ENCODE data around the gene CHAF1B.
A peak's percentile ranks its signal among the peaks of the same experiment; 100 is the strongest.
"Not testable (repeated sequence)": the region's sequence is repeated elsewhere in the genome, so short reads cannot be mapped to it uniquely, and the experiment has no call there.

CHAF1B gene

DNA sequence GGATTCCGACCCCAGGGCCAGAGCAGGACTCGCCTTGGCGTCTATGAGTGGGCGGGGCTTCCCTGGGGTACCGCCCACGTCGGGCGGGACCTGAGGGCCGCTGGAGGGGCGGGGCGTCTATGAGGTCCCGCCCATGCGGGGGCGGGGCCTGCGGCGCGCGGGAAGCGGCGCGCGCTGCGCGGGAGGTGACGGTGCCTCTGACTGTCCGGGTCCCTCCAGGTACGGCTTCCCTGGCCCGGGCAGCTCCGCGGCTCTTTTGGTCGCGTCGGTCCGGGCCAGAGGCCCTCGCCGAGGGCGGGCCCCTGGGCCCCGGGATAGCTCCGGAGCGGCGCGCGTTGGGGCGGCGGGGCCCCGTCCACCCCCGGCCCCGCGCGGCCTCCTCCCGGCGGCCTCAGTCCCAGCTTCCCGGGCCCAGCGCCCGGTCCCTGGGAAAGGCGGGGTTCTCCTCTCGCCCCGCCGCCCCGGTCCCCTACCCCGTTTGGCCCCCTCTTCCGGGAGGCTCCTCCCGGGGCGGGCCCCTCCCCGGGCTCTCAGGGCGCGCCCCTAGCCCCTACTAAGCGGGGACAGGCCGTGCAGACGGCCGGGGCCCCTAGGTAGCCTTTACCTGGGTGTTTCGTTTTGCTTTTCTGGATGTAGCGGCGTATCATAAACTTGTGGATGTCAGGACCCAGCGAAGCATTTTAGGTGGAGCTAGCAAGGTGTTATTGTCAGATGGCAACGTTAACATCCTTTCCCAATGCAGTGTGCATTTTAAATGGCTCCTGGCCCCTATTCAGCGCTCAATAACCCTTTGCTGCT lies at the start of gene CHAF1B:
CHAF1B (plus strand) TSS at position 160 of the 798 bp plus-strand sequence. CDS start 745 bp downstream, outside the sequence.
- peak; percentile 71 for DNase-seq

DNA sequence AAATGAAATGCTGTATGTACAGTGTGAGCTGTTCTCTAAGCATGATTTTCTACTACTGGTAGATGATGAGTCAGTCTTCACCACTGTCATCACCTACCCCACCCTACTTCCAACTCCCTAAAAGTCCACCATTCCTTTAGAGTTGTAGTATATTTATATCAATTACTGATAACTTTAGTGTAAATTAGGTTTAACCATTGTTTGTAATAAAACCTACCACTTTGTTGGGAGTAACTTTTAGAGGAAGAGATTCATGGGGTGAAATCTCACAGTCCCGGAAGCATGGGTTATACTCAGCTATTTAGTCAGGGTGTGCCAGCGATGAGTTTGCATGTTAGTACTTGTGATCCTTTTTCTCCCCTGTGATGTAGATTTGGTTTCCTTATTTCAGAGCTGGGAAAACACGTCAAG lies 48.1 kb upstream of the CHAF1B start:
- DNase-seq: no peak

DNA sequence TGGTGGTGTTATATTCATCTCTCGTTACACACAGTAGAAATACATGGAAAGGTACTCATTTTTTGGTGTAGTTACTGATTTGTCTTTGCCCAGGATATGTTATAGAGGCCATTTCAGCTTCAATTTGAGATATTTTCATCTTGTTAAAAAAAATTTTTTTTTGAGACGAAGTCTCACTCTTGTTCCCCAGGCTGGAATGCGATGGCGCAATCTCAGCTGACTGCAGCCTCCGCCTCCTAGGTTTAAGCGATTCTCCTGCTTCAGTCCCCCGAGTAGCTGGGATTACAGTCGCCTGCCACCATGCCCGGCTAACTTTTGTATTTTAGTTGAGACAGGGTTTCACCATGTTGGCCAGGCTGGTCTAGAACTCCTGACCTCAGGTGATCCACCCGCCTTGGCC lies 46.2 kb upstream of the CHAF1B start:
- DNase-seq: no peak

DNA sequence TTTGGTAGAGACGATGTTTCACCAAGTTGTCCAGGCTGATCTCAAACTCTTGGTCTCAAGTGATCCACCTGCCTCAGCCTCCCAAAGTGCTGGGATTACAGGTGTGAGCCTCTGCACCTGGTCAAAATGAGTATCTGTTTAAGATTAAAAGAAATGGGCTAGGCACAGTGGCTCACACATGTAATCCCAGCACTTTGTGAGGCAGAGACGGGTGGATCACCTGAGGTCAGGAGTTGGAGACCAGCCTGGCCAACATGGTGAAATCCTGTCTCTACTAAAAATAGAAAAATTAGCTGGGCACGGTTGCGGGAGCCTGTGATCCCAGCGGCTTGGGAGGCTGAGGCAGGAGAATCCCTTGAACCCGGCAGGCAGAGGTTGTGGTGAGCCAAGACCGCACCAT lies 42.6 kb upstream of the CHAF1B start:
- DNase-seq: not testable (repeated sequence)

- no peak for DNase-seq
Measured at GRCh38 chr21:36344931-36345330, 40.3 kb upstream of the CHAF1B start.

DNA sequence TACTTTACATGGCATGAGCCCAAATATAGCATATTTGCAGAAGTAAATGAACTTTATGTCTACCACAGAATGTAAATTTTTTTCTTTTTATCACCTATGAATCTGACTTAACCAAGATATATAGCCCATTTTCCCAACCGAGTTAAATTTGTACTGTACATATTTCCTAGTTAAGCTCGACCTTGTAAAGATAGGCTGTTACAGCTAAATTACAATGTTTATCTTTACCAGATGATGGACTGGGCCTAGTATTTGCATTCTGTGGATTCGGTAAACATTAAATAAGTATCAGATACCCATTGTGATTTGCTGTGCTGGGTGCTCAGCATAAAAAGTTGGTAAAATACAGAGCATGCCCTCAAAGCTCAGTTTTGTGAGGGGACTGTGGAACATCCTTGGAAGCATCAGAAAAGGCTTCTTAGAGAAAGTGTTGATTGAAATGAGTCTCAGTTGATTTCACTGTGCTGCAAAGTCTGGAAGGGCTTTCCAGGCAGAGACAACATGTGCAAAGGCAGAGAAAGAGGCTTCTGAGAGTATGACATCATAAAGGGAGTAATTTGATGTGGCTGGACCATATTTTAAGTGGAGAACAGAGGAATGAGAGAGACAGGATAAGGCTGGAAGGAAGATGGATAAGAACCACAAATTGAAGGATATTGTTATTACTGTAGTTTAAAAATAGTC lies 37.8 kb upstream of the CHAF1B start:
- no peak for DNase-seq

DNA sequence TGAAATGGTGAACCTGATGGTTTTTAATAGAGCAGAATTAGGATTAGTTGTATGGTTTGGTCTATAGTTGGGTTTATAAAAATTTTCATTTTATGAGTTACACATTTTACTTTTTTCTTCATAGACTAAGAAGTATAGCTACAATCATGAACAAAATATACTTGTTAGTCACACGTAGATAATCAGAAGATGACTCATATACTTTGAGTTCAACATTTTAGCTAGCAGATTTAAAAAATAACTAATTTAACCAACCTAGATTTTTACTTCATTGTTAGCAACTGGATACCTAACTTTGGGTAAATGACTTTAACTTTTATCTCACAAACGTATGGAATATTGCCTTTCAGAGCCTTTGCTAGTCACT lies 37.2 kb upstream of the CHAF1B start:
- no peak for DNase-seq

DNA sequence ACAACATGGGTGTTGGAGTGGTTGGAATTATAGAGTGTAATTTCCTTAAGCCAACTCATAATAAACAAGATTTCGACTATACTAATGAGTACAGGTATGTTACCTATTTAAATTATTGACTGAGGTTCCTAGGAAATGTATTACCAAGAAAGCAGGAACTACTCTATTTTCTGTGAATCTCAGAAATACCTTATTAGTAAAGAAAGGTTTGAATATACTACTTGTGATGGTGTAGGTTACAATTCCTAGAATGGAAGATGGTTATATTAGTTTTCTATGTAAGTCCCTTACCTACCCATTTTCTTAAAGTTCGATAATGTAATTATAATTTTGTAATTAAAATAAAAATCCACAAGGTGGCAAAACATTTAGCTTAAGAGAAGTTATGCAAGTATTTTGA lies 35.9 kb upstream of the CHAF1B start:
- no peak for DNase-seq

DNA sequence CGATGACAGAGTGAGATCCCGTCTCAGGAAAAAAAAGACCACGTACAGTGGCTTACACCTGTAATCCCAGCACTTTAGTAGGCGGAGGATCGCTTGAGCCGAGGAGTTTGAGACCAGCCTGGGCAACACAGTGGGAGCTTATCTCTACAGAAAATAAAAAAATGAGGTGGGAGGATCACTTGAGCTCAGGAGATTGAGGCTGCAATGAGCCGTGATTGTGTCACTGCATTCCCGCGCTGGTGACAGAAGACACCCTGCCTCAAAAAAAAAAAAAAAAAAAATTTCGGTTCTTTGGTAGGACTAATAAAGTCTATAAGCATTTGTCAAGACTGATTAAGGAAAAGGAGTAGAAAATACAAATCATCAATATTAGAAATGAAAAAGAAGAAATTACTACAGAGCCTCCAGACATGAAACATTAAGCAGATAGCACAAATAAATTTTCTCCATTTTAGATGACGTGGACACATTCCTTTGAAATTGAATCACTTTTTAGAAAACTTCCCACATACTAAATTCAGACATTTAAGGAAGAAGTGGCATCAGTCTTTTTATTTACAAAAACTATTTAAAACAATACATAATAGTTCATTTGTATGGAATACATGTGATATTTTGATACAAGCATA lies 34.8 kb upstream of the CHAF1B start:
- no peak for DNase-seq

DNA sequence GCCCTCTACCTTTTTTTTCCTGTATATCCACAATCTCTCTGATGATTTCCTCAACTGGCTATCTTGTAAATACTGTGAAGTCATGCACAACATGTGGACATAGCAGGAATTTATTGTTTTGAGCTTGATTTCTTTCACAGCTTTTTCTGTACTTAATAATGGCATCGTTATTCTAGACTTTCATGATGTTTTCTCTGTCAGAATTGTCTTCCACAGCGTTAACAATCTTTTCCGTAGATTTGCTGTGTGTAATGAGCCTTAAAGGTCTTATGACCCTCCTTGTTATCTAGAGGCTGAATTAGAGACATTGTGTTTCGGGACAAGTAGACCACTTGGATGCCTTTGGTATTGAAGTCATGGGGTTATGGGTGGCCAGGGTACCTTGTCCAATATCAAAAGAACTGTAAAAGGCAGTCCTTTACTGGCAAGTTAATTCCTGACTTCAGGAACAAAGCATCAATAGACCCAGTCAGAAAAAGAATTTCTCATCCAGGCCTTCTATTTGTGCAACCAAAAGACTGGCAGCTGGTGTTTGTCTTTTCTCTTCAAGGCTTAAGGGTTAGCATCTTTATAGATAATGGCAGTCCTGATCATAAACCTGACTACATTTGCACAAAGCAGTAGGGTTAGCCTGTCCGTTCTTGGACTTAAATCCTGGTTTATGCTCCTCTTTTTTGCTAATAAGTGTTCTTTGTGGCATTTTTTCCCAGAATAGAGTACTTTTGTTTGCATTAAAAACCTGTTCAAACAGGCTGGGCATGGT lies 30.1 kb upstream of the CHAF1B start:
- no peak for DNase-seq

DNA sequence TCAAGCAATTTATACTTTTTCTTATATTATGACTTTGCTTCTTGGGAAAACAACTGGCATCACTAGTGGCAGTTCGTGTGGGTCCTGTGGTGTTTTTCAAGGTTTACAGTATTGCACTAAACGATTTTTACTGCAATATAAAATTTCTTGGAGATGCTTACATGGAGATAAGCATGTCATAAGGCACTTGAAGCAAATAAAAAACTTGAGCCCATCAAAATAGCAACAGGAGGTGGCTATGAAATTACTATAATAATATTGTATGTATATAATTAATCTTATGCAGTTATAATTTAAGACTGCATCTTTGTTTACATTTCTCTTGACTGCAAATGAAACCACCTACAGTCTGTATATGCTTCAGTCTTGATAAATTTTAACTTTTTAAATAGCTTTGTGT lies 29.3 kb upstream of the CHAF1B start:
- no peak for DNase-seq

- DNase-seq: no peak
Measured at GRCh38 chr21:36359185-36359584, 26.0 kb upstream of the CHAF1B start.

DNA sequence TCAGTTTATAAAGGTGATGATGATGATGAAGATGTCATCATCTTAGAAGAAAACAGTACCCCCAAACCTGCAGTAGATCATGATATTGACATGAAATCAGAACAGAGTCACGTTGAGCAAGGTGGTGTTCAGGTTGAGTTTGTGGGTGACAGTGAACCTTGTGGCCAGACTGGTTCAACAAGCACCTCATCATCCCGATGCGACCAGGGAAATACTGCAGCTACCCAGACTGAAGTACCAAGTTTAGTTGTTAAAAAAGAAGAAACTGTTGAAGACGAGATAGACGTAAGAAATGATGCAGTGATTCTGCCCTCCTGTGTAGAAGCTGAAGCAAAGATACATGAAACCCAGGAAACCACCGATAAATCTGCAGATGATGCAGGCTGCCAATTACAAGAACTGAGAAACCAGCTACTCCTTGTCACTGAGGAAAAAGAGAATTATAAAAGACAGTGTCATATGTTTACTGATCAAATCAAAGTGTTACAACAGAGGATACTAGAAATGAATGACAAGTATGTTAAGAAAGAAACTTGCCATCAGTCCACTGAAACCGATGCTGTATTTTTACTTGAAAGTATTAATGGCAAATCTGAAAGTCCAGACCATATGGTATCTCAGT lies 16.0 kb upstream of the CHAF1B start:
- DNase-seq: no peak

- no peak for DNase-seq
Measured at GRCh38 chr21:36375994-36376393, 9.2 kb upstream of the CHAF1B start.

DNA sequence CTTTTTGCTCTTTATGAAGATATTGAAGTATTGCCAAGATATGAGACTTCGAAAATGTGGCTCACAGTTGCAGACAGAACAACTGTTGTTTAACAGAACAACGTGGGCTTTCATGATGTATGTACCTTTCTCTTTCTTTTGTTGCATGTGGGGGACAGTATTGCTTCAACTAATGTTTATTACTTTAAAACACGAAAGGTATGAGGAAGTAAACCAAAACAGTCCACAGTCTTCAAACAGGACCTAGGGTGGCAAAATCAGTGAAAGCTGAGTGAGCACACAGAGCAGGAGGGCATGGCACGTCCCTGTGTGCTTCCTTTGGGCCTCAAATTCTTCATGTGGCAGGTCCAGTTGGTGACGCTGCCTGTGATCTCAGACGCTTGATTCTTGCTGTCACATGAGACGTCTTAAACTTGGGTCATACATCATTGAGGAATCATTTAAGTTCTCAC lies 7.8 kb upstream of the CHAF1B start:
- no peak for DNase-seq

- no peak for DNase-seq
Measured at GRCh38 chr21:36379251-36379650, 5.9 kb upstream of the CHAF1B start.

GRCh38 chr21:36381841-36382589 lies 3.2 kb upstream of the CHAF1B start:
- no peak for DNase-seq

- DNase-seq: not testable (repeated sequence)
Measured at GRCh38 chr21:36382722-36383121, 2.5 kb upstream of the CHAF1B start.

GRCh38 chr21:36384885-36385232 lies 333 bp upstream of the CHAF1B start:
- no peak for DNase-seq

DNA sequence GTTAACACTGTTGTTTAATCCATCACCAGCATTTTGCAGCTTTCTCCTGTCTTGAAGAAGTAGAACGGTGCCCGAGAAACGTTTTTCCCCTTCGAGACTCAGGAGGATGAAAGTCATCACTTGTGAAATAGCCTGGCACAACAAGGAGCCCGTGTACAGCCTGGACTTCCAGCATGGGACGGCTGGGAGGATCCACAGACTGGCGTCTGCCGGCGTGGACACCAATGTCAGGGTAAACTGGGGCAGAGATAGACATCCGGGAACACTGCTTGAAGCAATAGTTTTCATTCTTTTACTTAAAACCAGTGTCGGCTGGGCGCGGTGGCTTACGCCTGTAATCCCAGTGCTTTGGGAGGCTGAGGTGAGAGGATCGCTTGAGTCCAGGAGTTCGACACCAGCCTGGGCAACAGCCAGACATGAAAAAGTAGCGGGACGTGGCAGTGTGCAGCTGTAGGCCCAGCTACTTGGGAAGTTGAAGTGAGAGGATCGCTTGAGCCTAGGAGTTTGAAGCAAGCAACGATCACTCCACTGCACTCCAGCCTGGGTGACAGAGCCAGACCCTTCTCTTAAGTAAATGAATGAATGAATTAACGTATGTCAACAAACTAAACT lies 945 bp downstream of the CHAF1B start:
- no peak for DNase-seq

DNA sequence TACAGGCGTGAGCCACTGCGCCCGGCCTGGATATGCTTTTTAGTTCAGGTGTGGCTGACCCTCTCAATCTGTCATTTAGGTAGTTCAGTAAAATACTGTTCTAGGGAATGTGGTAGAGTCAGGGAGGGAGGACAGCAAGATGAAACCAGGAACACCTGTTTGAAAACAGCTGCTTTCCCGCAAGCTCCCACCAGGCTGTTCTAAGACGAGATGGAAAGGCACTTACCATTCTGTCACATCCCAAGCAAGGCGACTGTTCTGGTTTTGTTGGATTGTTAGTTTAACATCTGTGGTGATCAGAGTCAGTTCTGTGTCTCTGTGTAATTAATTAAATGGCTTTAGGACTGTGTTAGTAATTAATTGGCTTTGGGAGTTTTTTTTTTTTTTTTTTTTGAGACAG lies 2.9 kb downstream of the CHAF1B start:
- DNase-seq: no peak

GRCh38 chr21:36388835-36389234 lies 3.6 kb downstream of the CHAF1B start:
- no peak for DNase-seq
